IMR-90 (cell line): ENCODE measurements around the gene FRY. TPM values are rescaled to one million over a fixed set of nuclear protein-coding genes. Genes with fewer than 3 reads are reported as not detected.

Experiments
- ATAC-seq: fragments of 200-7000 bp; cut with Tn5 transposase; 2 replicates; pipeline ENCODE4 v1.9.1; 2020; ENCODE audit warnings: low read depth, mild to moderate bottlenecking, moderate library complexity
- BruUV-seq: library from RNA; stranded (reverse); fragments of 400-500 nt; replicated peaks from 2 replicates; lab custom pipeline; 2021; lab: Mats Ljungman, UMichigan
- CTCF ChIA-PET: fragments of 300-600 bp; formaldehyde crosslinking; extraction: SDS; loops from one replicate; lab custom pipeline; 2021; ENCODE audit warnings: antibody characterized with exemption; lab: Yijun Ruan, JAX
- POLR2A ChIA-PET: fragments of 300-600 bp; sonication (Branson Sonifier 250); formaldehyde crosslinking; loops from one replicate; lab custom pipeline; 2022; ENCODE audit warnings: antibody characterized with exemption; ENCODE audit not compliant: unreplicated experiment; lab: Charles Lee
- DNase-seq: peaks from one replicate; pipeline ENCODE4 v3.0.0; 2013
- H2AFZ ChIP-seq: replicated peaks from 2 replicates; pipeline ENCODE3; 2013; ENCODE audit warnings: low read length, mild to moderate bottlenecking; ENCODE audit not compliant: poor library complexity
- H2AK5ac ChIP-seq: 2 replicates; pipeline ENCODE4 v1.6.1; 2013; ENCODE audit warnings: low read depth, low read length, inconsistent platforms
- H2AK9ac ChIP-seq: replicated peaks from 2 replicates; pipeline ENCODE3; 2013; ENCODE audit warnings: mild to moderate bottlenecking, low read depth, low read length, moderate library complexity; ENCODE audit not compliant: poor library complexity
- H2BK120ac ChIP-seq: 2 replicates; pipeline ENCODE4 v1.6.1; 2013; ENCODE audit warnings: low read depth, low read length, inconsistent platforms
- H2BK15ac ChIP-seq: 3 replicates; pipeline ENCODE4 v1.6.1; 2013; ENCODE audit warnings: low read depth, low read length, inconsistent platforms
- H2BK20ac ChIP-seq: 2 replicates; pipeline ENCODE4 v1.6.1; 2013; ENCODE audit warnings: low read depth, mild to moderate bottlenecking, inconsistent platforms, low read length, moderate library complexity
- H2BK5ac ChIP-seq: 2 replicates; pipeline ENCODE4 v1.6.1; 2013; ENCODE audit warnings: mild to moderate bottlenecking, low read depth, low read length, inconsistent platforms; ENCODE audit not compliant: poor library complexity, severe bottlenecking
- H3K14ac ChIP-seq: replicated peaks from 2 replicates; pipeline ENCODE4 v1.6.1; 2013; ENCODE audit warnings: low read depth, low read length, inconsistent platforms
- H3K18ac ChIP-seq: 2 replicates; pipeline ENCODE4 v1.6.1; 2013; ENCODE audit warnings: low read depth, low read length, control low read depth
- H3K23ac ChIP-seq: 2 replicates; pipeline ENCODE4 v1.6.1; 2013; ENCODE audit warnings: low read depth, low read length, inconsistent platforms
- H3K27ac ChIP-seq: 2 replicates; pipeline ENCODE4 v1.5.1; 2013; ENCODE audit warnings: mild to moderate bottlenecking, control low read depth, low read length; ENCODE audit not compliant: insufficient read depth
- H3K27me3 ChIP-seq: 2 replicates; pipeline ENCODE4 v1.6.1; 2013; ENCODE audit warnings: low read length; ENCODE audit not compliant: control insufficient read depth, insufficient read depth
- H3K36me3 ChIP-seq: 2 replicates; pipeline ENCODE4 v1.6.1; 2013; ENCODE audit warnings: low read length, mixed read lengths; ENCODE audit not compliant: control insufficient read depth, insufficient read depth
- H3K4ac ChIP-seq: 2 replicates; pipeline ENCODE4 v1.6.1; 2013; ENCODE audit warnings: low read depth, low read length, inconsistent platforms
- H3K4me1 ChIP-seq: 2 replicates; pipeline ENCODE4 v1.6.1; 2013; ENCODE audit warnings: low read length, mixed read lengths; ENCODE audit not compliant: control insufficient read depth, insufficient read depth
- H3K4me2 ChIP-seq: 2 replicates; pipeline ENCODE4 v1.6.1; 2013; ENCODE audit warnings: low read depth, mild to moderate bottlenecking, control low read depth, low read length, moderate library complexity
- H3K4me3 ChIP-seq: 2 replicates; pipeline ENCODE4 v1.5.1; 2013; ENCODE audit warnings: low read depth, mild to moderate bottlenecking, control low read depth, low read length, moderate library complexity; ENCODE audit not compliant: insufficient read depth
- H3K56ac ChIP-seq: 2 replicates; pipeline ENCODE4 v1.6.1; 2013; ENCODE audit warnings: low read length, inconsistent platforms; ENCODE audit not compliant: insufficient read depth; ENCODE audit errors: extremely low read depth
- H3K79me1 ChIP-seq, 2 experiments: 2 replicates each; pipeline ENCODE4 v1.6.1; 2013; ENCODE audit warnings: low read length in 2 of 2, inconsistent platforms in 1 of 2, low read depth in 1 of 2
- H3K9ac ChIP-seq: 2 replicates; pipeline ENCODE4 v1.6.1; 2013; ENCODE audit warnings: low read depth, low read length, control low read depth
- H3K9me1 ChIP-seq: 2 replicates; pipeline ENCODE4 v1.6.1; 2013; ENCODE audit warnings: low read length, inconsistent platforms; ENCODE audit not compliant: insufficient read depth
- H3K9me3 ChIP-seq: 2 replicates; pipeline ENCODE4 v1.6.1; 2013; ENCODE audit warnings: low read length; ENCODE audit not compliant: control insufficient read depth, insufficient read depth
- H4K20me1 ChIP-seq: 2 replicates; pipeline ENCODE4 v1.6.1; 2013; ENCODE audit warnings: low read length, inconsistent platforms; ENCODE audit not compliant: insufficient read depth
- H4K5ac ChIP-seq: 2 replicates; pipeline ENCODE4 v1.6.1; 2013; ENCODE audit warnings: mild to moderate bottlenecking, low read depth, low read length, control low read depth
- H4K8ac ChIP-seq, 2 experiments: 2 replicates each; pipeline ENCODE4 v1.6.1; 2013; ENCODE audit warnings: low read depth in 2 of 2, low read length in 2 of 2, control low read depth in 1 of 2, inconsistent platforms in 1 of 2
- H4K91ac ChIP-seq: 2 replicates; pipeline ENCODE4 v1.6.1; 2013; ENCODE audit warnings: low read depth, low read length, inconsistent platforms; ENCODE audit not compliant: insufficient read depth
- FOS ChIP-seq: fragments of 150-350 bp; IDR thresholded peaks from 2 replicates; pipeline ENCODE4 v1.6.1; 2016; ENCODE audit warnings: low read depth, low read length
- POLR2A ChIP-seq: IDR thresholded peaks from 2 replicates; pipeline ENCODE4 v1.6.1; 2012; ENCODE audit warnings: mild to moderate bottlenecking, low read depth, low read length
- WGBS, 2 experiments: methylation state at CpG; one replicate each; pipeline versions ENCODE4 v1.1.5 to v1.1.7; 2013; ENCODE audit warnings: missing lambda C conversion rate in 2 of 2; ENCODE audit not compliant: insufficient read length in 1 of 2; ENCODE audit errors: extremely low coverage in 2 of 2; 5-methylcytosine and 5-hydroxymethylcytosine counted together
- dilution Hi-C: fragments of 300-500 bp; cut with HindIII; formaldehyde crosslinking; loops from one replicate; pipeline ENCODE4 v1.14.3; 2018; ENCODE audit warnings: low sequenced_read_pairs; ENCODE audit not compliant: unreplicated experiment
- in situ Hi-C: fragments of 300-500 bp; cut with MboI; formaldehyde crosslinking; loops from 3 replicates; pipeline ENCODE4 v1.14.3; 2019; ENCODE audit warnings: low sequenced_read_pairs, inconsistent platforms, mixed read lengths
- intact Hi-C: fragments of 100-400 bp; cut with micrococcal nuclease; formaldehyde crosslinking; loops from 2 replicates; pipeline ENCODE4 v1.10.0; 2022
- polyA plus RNA-seq, 3 experiments: library from polyadenylated mRNA; depleted of rRNA; stranded (reverse); fragments of >200 nt; gene quantifications; 2 replicates each; pipeline ENCODE4 v1.2.3, GENCODE V29; 2012; ENCODE audit warnings: low replicate concordance in 1 of 3
- total RNA-seq: library from RNA; depleted of rRNA; stranded (reverse); fragments of >200 nt; gene quantifications from 2 replicates; pipeline ENCODE4 v1.2.3, GENCODE V29; 2012

Gene FRY
- total and polyA plus RNA-seq, 2 of the 4 experiments (the other 2 are of a cell fraction) = 3.0 to 4.8 TPM

DNA sequence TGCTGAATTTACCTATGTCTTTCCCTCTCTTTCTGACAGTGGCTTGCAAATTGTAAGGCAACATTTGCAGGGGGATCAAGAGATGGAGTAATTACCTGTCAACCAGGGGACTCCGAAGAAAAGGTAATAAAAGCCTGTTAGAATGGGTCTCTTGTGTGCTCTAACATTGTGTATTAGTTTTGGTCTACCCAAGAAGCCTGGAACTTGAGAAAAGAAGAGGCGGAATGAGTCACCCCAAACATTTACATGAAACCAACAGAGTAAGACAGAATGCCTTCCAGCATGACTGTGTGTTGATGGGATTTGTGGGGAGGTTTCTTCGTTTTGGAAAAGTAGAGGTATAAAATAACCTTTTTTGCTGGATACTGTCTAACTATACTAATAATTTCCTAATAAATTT lies 246.9 kb downstream of the FRY start:
- ChIA-PET POLR2A (no interaction called here), CTCF (no interaction called here)
- Histone ChIP-seq H4K91ac (0 out of 2 replicates have a peak overlapping the region, but pooled peaks have one; percentile 43), H3K27ac (no peak overlapping the region), H2BK5ac (peak overlapping the region; percentile 68), H3K36me3 (peaks cover 14% of the 10 kb centered on the region), H4K8ac (no peak overlapping the region), H2BK15ac (no peak overlapping the region; the same call in 2 of the 3 replicates), H3K4me3 (no peak overlapping the region), H3K23ac (no peak overlapping the region), H3K9ac (no peak overlapping the region), H3K4me2 (peak overlapping the region; percentile 76; the same call in 1 of the 2 replicates), H3K9me3 (no peaks in the 10 kb centered on the region), H3K4me1 (peaks cover 5% of the 10 kb centered on the region; the same call in 1 of the 2 replicates), H3K4ac (peak overlapping the region; percentile 49; the same call in 1 of the 2 replicates), H3K14ac (0 out of 2 replicates have a peak overlapping the region, but pooled peaks have one; percentile 46), H3K27me3 (no peaks in the 10 kb centered on the region), H3K79me1 (no peaks in the 10 kb centered on the region), H2BK120ac (0 out of 2 replicates have a peak overlapping the region, but pooled peaks have one; percentile 30), H4K20me1 (no peaks in the 10 kb centered on the region), H3K56ac (no peak overlapping the region), H2AK9ac (no peak overlapping the region), H2AFZ (no peak overlapping the region), H3K9me1 (peaks cover 6% of the 10 kb centered on the region), H2BK20ac (peak overlapping the region; percentile 47; the same call in 1 of the 2 replicates), H4K5ac (no peak overlapping the region), H2AK5ac (no peak overlapping the region), H3K18ac (no peak overlapping the region)
- intact Hi-C loops = no loop called here
- no TSS peak for BruUV-seq
- DNase-seq (peak; percentile 91), ATAC-seq (peak; percentile 99)
- WGBS, 2 experiments = no CpG with 5 or more reads among the region's 3 CpGs
- dilution Hi-C loops = no loop called here
- in situ Hi-C loops = no loop called here
- TF ChIP-seq FOS (peak; percentile 70), POLR2A (no peak)
